DLD1 (cell line): ENCODE data around the gene TARS2.

ENCODE experiments used
- in situ Hi-C: cut with HindIII; loops from 2 replicates; pipeline ENCODE4 v1.10.0; 2017; ENCODE audit warnings: low sequenced_read_pairs

Gene TARS2

GRCh38 chr1:150486966-150487762 is at the start of gene TARS2:
TSS of gene TARS2 (plus strand) at chr1:150487419. CDS start at chr1:150487451, 32 bp downstream.
- in situ Hi-C loops, result no loop called here

- in situ Hi-C loops, result loop anchor here (10.0 kb wide), 1 partner anchor 66 kb away; no protein-coding TSS in a partner anchor
These were observed 46.1 kb upstream of the TARS2 start for GRCh38 chr1:150441121-150441520.

GRCh38 chr1:150444232-150444631 is 43.0 kb upstream of the TARS2 start:
- in situ Hi-C loops, result loop anchor here (10.0 kb wide), 1 partner anchor 69 kb away; no protein-coding TSS in a partner anchor

- in situ Hi-C loops, result no loop called here
These were observed 31.0 kb upstream of the TARS2 start for GRCh38 chr1:150456146-150456647.

- in situ Hi-C loops, result no loop called here
These were observed 22.8 kb upstream of the TARS2 start for GRCh38 chr1:150464422-150464826.

GRCh38 chr1:150466964-150467363 is 20.3 kb upstream of the TARS2 start:
- in situ Hi-C loops, result no loop called here

GRCh38 chr1:150469291-150469690 is 17.9 kb upstream of the TARS2 start:
- in situ Hi-C loops, result no loop called here

- in situ Hi-C loops, result no loop called here
These were observed 14.5 kb upstream of the TARS2 start for GRCh38 chr1:150472601-150473200.

- in situ Hi-C loops, result no loop called here
These were observed 13.6 kb upstream of the TARS2 start for GRCh38 chr1:150473659-150474058.

GRCh38 chr1:150474869-150475268 is 12.3 kb upstream of the TARS2 start:
- in situ Hi-C loops, result no loop called here

GRCh38 chr1:150476754-150477153 is 10.5 kb upstream of the TARS2 start:
- in situ Hi-C loops, result no loop called here

GRCh38 chr1:150477320-150477719 is 9.9 kb upstream of the TARS2 start:
- in situ Hi-C loops, result no loop called here

GRCh38 chr1:150477733-150478132 is 9.5 kb upstream of the TARS2 start:
- in situ Hi-C loops, result no loop called here

GRCh38 chr1:150479370-150479769 is 7.8 kb upstream of the TARS2 start:
- in situ Hi-C loops, result no loop called here

GRCh38 chr1:150479927-150480352 is 7.3 kb upstream of the TARS2 start:
- in situ Hi-C loops, result no loop called here

GRCh38 chr1:150484431-150484830 is 2.8 kb upstream of the TARS2 start:
- in situ Hi-C loops, result no loop called here

GRCh38 chr1:150484861-150485260 is 2.4 kb upstream of the TARS2 start:
- in situ Hi-C loops, result no loop called here

- in situ Hi-C loops, result no loop called here
These were observed 520 bp downstream of the TARS2 start for GRCh38 chr1:150487763-150488115.

- in situ Hi-C loops, result loop anchor here (10.0 kb wide), 1 partner anchor 82 kb away; the partner anchor contains the start of gene MCL1
These were observed 6.0 kb downstream of the TARS2 start for GRCh38 chr1:150493175-150493574.

GRCh38 chr1:150498342-150498741 is 11.1 kb downstream of the TARS2 start:
- in situ Hi-C loops, result loop anchor here (10.0 kb wide), 1 partner anchor 76 kb away; the partner anchor contains the start of gene MCL1

GRCh38 chr1:150505431-150505830 is 18.2 kb downstream of the TARS2 start:
- in situ Hi-C loops, result no loop called here
